ENCODE results near the gene TNFRSF9. TPM values are rescaled to one million over a fixed set of nuclear protein-coding genes. Genes with fewer than 3 reads are reported as not detected.
A peak's percentile ranks its signal among the peaks of the same experiment; 100 is the strongest.

TNFRSF9 gene
- total RNA-seq, 3 donors from 2014 or later: 0.59 TPM; not detected in 2

DNA sequence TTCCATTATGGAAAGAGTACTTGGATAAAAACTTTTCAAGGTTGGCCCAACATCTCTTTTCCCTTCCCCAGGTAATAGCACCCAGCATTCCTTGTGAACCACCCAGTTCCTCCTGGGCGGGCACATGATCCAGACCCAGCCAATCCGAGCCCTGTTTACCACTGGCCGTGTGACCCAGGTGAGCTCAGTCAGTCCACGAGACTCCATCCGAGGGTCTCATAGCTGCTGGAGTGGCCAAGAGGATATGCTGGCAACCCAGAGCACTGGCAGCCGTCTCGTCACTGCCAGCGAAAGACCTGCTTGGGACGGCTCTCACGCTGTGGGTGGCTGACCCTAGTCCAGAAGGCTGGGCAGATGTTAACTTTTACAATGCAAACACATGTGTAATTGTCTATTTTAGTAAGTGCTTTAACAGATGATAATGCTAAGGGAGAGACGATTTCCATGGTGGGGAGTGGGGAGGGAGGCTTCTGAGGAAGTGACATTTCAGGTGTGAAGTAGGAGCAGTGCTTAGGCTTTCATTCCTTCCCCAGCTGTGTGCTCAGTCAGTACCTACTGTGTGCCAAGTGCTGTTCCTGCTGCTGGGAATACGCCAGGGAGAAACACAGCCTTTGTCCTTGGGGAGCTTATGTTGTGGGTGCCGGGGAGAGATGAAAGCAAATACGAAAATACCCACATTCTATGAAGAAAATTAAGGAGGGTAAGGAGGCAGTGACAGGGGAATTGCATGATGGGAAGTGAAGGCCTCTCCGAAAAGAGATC is 45.4 kb upstream of the TNFRSF9 start:
- peaks cover 0 to 13% of the 10 kb centered on the region in 2 donors for H3K4me1 ChIP-seq
- intact Hi-C loops (cut with DNase I; ENCODE audit: low total_unique reads): loop anchor here (10.0 kb wide), 1 partner anchor 329 kb away; the partner anchor contains the start of gene SLC45A1
- DNase-seq (ENCODE audit: low spot score in 2 of 2): no peak
- no peaks in the 10 kb centered on the region for H3K36me3 ChIP-seq
- TF ChIP-seq POLR2A (IDR thresholded peaks at IDR 0.05) (no peak), POLR2AphosphoS5 (IDR thresholded peaks at IDR 0.05) (no peak)
- TF ChIP-seq, protein P1, sequence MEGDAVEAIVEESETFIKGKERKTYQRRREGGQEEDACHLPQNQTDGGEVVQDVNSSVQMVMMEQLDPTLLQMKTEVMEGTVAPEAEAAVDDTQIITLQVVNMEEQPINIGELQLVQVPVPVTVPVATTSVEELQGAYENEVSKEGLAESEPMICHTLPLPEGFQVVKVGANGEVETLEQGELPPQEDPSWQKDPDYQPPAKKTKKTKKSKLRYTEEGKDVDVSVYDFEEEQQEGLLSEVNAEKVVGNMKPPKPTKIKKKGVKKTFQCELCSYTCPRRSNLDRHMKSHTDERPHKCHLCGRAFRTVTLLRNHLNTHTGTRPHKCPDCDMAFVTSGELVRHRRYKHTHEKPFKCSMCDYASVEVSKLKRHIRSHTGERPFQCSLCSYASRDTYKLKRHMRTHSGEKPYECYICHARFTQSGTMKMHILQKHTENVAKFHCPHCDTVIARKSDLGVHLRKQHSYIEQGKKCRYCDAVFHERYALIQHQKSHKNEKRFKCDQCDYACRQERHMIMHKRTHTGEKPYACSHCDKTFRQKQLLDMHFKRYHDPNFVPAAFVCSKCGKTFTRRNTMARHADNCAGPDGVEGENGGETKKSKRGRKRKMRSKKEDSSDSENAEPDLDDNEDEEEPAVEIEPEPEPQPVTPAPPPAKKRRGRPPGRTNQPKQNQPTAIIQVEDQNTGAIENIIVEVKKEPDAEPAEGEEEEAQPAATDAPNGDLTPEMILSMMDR (IDR thresholded peaks at IDR 0.05): no peak
- no peaks in the 10 kb centered on the region for H3K27me3 ChIP-seq
- no peak overlapping the region for H3K4me3 ChIP-seq
- H3K9me3 ChIP-seq: no peaks in the 10 kb centered on the region
- no peak overlapping the region for H3K27ac ChIP-seq

DNA sequence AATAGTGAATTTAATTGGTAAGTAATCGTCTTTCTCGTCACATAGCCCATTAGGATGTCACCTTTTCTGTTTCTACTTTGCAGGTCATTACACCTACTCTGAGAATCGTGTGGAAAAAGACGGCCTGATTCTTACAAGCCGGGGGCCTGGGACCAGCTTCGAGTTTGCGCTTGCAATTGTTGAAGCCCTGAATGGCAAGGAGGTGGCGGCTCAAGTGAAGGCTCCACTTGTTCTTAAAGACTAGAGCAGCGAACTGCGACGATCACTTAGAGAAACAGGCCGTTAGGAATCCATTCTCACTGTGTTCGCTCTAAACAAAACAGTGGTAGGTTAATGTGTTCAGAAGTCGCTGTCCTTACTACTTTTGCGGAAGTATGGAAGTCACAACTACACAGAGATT is 44.2 kb upstream of the TNFRSF9 start:
- Histone ChIP-seq H3K36me3 (no peaks in the 10 kb centered on the region), H3K9me3 (no peaks in the 10 kb centered on the region), H3K4me1 (peaks cover 0 to 13% of the 10 kb centered on the region in 2 donors), H3K27ac (no peak overlapping the region), H3K27me3 (no peaks in the 10 kb centered on the region), H3K4me3 (no peak overlapping the region)
- TF ChIP-seq, protein P1 (IDR thresholded peaks at IDR 0.05): no peak
- no peak for TF ChIP-seq POLR2AphosphoS5 (IDR thresholded peaks at IDR 0.05)
- DNase-seq (ENCODE audit: low spot score in 2 of 2): no peak
- intact Hi-C loops (cut with DNase I; ENCODE audit: low total_unique reads): loop anchor here (10.0 kb wide), 1 partner anchor 330 kb away; the partner anchor contains the start of gene SLC45A1

DNA sequence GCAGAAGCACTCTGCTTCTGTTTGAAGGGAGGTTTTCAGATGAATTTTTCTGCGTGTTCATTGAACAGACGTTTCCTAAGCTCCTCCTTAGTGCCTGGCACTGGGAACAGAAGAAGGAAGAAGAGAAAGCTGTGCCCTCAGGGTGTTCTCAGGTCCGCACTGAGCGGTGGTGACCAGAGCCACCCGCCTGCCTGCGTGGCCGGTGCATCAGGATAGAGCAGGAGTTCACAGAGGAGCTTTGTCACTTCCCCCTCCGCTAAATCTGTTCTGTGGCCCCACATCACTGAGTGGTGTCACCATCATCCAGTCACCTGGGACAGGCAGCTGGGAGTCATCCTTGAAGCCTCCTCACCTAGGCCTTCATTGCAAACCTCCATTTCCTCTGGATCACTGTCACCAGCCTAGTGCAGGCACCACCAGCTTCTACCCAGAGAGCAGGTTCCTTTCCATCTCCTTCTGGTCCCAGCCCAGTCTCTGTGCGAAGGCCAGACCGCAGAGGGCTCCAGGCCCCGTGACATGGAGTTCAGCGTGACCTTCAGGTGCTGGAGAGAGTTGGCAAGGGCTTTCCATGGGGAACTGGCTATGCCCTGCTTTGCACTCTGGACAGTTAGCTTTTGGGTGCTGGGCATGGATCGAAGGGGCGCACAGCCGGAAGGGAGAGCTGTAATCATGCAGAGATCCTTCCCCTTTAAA is 42.6 kb upstream of the TNFRSF9 start:
- H3K9me3 ChIP-seq: no peaks in the 10 kb centered on the region
- intact Hi-C loops (cut with DNase I; ENCODE audit: low total_unique reads): loop anchor here (10.0 kb wide), 1 partner anchor 332 kb away; the partner anchor contains the start of gene SLC45A1
- H3K4me1 ChIP-seq: peaks cover 0 to 13% of the 10 kb centered on the region in 2 donors
- H3K27me3 ChIP-seq: no peaks in the 10 kb centered on the region
- no peak for DNase-seq (ENCODE audit: low spot score in 2 of 2)
- no peak for TF ChIP-seq POLR2AphosphoS5 (IDR thresholded peaks at IDR 0.05)
- TF ChIP-seq, protein P1 (IDR thresholded peaks at IDR 0.05): no peak
- TF ChIP-seq POLR2A (IDR thresholded peaks at IDR 0.05): no peak
- no peak overlapping the region for H3K4me3 ChIP-seq
- peaks cover 5% of the 10 kb centered on the region for H3K36me3 ChIP-seq
- peak overlapping the region; percentile 54 to 68 for H3K27ac ChIP-seq

DNA sequence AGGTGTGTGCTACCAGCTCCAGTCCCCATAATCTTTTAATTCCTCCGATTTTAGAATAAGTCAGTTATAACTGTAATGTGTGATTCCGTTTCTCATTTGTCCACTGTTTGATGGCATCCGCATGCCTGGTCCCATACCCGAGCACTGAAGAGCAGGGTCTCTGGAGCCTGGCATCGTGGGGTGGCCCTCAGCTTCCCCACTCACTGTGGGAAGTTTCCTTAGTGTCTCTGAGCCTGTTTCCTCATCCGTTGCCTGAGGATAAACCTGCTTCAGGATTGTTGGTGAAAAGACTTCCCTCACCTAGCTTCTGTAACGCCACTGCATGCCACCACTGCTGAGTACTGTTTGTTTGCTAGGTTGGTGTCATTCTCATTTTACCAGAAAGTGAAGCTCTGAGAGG is 40.3 kb upstream of the TNFRSF9 start:
- H3K27me3 ChIP-seq: no peaks in the 10 kb centered on the region
- H3K9me3 ChIP-seq: no peaks in the 10 kb centered on the region
- intact Hi-C loops (cut with DNase I; ENCODE audit: low total_unique reads): loop anchor here (10.0 kb wide), 1 partner anchor 334 kb away; the partner anchor contains the start of gene SLC45A1
- peak overlapping the region; percentile 33 to 48 for H3K27ac ChIP-seq
- H3K4me3 ChIP-seq: no peak overlapping the region
- no peak for TF ChIP-seq POLR2AphosphoS5 (IDR thresholded peaks at IDR 0.05)
- no peak for TF ChIP-seq POLR2A (IDR thresholded peaks at IDR 0.05)
- TF ChIP-seq, protein P1 (IDR thresholded peaks at IDR 0.05): no peak
- peaks cover 0 to 13% of the 10 kb centered on the region in 2 donors for H3K4me1 ChIP-seq
- no peak for DNase-seq (ENCODE audit: low spot score in 2 of 2)
- peaks cover 5% of the 10 kb centered on the region for H3K36me3 ChIP-seq

All from breast epithelium (tissue), 4 donors.